HEK293T (cell line): ENCODE measurements around the gene MAX.
"Not testable (repeated sequence)": the region's sequence is repeated elsewhere in the genome, so short reads cannot be mapped to it uniquely, and the experiment has no call there.

Experiments used
- CTBP1 ChIP-seq: fragments of 450-650 bp; IDR thresholded peaks from 2 replicates; pipeline ENCODE4 v1.6.1; 2016; ENCODE audit warnings: borderline replicate concordance
- ELF4 ChIP-seq: fragments of 450-650 bp; IDR thresholded peaks from 2 replicates; pipeline ENCODE4 v1.6.1; 2017; ENCODE audit warnings: antibody characterized with exemption
- FOXA1 ChIP-seq: fragments of 450-650 bp; IDR thresholded peaks from 2 replicates; pipeline ENCODE4 v1.6.1; 2016; ENCODE audit warnings: mild to moderate bottlenecking
- FOXM1 ChIP-seq: fragments of 450-650 bp; IDR thresholded peaks from 2 replicates; pipeline ENCODE4 v1.6.1; 2017; ENCODE audit warnings: mild to moderate bottlenecking, borderline replicate concordance
- HDGF ChIP-seq: fragments of 450-650 bp; IDR thresholded peaks from 2 replicates; pipeline ENCODE4 v1.6.1; 2017; ENCODE audit warnings: antibody characterized with exemption, borderline replicate concordance
- TF ChIP-seq, protein P1 (sequence below): fragments of 450-650 bp; IDR thresholded peaks from 2 replicates; pipeline ENCODE4 v1.6.1; 2016

- not testable (repeated sequence) for TF ChIP-seq ELF4, FOXA1, CTBP1, FOXM1, HDGF
- TF ChIP-seq, protein P1, sequence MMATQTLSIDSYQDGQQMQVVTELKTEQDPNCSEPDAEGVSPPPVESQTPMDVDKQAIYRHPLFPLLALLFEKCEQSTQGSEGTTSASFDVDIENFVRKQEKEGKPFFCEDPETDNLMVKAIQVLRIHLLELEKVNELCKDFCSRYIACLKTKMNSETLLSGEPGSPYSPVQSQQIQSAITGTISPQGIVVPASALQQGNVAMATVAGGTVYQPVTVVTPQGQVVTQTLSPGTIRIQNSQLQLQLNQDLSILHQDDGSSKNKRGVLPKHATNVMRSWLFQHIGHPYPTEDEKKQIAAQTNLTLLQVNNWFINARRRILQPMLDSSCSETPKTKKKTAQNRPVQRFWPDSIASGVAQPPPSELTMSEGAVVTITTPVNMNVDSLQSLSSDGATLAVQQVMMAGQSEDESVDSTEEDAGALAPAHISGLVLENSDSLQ, result not testable (repeated sequence)
These were observed 71.0 kb downstream of the MAX start for GRCh38 chr14:65031321-65031720.
